Lower lobe of right lung (tissue), 2 donors: Measurements from ENCODE around the gene PCDHGA6. TPM values are rescaled to one million over a fixed set of nuclear protein-coding genes. Genes with fewer than 3 reads are reported as not detected.
"Not testable (repeated sequence)": the region's sequence is repeated elsewhere in the genome, so short reads cannot be mapped to it uniquely, and the experiment has no call there.

Source experiments
- ATAC-seq, 2 donors: fragments of 200-7000 bp; cut with Tn5 transposase; one replicate each; pipeline ENCODE4 v1.9.1; 2020 to 2022; ENCODE audit warnings: mild to moderate bottlenecking in 2 of 2, moderate library complexity in 2 of 2
- DNase-seq: peaks from one replicate; pipeline ENCODE4 v3.0.0-alpha.2; 2020
- H3K27ac ChIP-seq: fragments of 200-600 bp; one replicate; pipeline ENCODE4 v1.8.0; 2022
- H3K27me3 ChIP-seq: fragments of 200-600 bp; one replicate; pipeline ENCODE4 v1.8.0; 2022; ENCODE audit warnings: low read depth
- H3K36me3 ChIP-seq: fragments of 200-600 bp; one replicate; pipeline ENCODE4 v1.8.0; 2022; ENCODE audit warnings: mild to moderate bottlenecking
- H3K4me1 ChIP-seq: fragments of 200-600 bp; one replicate; pipeline ENCODE4 v1.8.0; 2022
- H3K4me3 ChIP-seq: fragments of 200-600 bp; one replicate; pipeline ENCODE4 v1.8.0; 2022; ENCODE audit warnings: mild to moderate bottlenecking
- H3K9me3 ChIP-seq: fragments of 200-600 bp; one replicate; pipeline ENCODE4 v1.8.0; 2022
- intact Hi-C: fragments of 100-400 bp; cut with DNase I; formaldehyde crosslinking; loops from one replicate; pipeline ENCODE4 v1.11.0; 2022
- total RNA-seq: library from RNA; stranded (reverse); fragmentation: NEBNext Ultra II Directional; extraction: Animal tissue kit (Norgen Biotek cat#: 25700); gene quantifications from one replicate; pipeline ENCODE4 v1.2.1, GENCODE V29; 2021
- TF ChIP-seq, protein P1 (sequence below): fragments of 200-600 bp; IDR thresholded peaks from one replicate; pipeline ENCODE4 v1.8.0; 2022; ENCODE audit warnings: antibody characterized with exemption, mild to moderate bottlenecking
- donor health status: DM: no; HTN: yes; CAD: no; lungs with severe emphysema.

Gene PCDHGA6
- total RNA-seq, 1 donor from 2014 or later, result 3.2 TPM

DNA sequence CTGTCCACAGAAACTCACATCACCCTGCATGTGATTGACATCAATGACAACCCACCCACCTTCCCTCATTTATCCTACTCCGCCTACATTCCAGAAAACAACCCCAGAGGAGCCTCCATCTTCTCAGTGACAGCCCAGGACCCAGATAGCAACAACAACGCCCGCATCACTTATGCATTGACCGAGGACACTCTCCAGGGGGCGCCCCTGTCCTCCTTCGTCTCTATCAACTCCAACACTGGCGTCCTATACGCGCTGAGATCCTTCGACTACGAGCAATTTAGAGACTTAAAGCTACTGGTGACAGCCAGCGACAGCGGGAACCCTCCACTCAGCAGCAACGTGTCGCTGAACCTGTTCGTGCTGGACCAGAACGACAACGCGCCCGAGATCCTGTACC, 28.4 kb upstream of the PCDHGA6 start:
- no peaks in the 10 kb centered on the region for H3K4me1 ChIP-seq
- no peak overlapping the region for H3K27ac ChIP-seq
- intact Hi-C loops, result no loop called here
- DNase-seq (no peak), ATAC-seq (no peak)
- H3K36me3 ChIP-seq, result no peaks in the 10 kb centered on the region
- H3K27me3 ChIP-seq, result peaks cover 7% of the 10 kb centered on the region
- H3K9me3 ChIP-seq, result peaks cover 56% of the 10 kb centered on the region
- H3K4me3 ChIP-seq, result no peak overlapping the region
- TF ChIP-seq, protein P1, sequence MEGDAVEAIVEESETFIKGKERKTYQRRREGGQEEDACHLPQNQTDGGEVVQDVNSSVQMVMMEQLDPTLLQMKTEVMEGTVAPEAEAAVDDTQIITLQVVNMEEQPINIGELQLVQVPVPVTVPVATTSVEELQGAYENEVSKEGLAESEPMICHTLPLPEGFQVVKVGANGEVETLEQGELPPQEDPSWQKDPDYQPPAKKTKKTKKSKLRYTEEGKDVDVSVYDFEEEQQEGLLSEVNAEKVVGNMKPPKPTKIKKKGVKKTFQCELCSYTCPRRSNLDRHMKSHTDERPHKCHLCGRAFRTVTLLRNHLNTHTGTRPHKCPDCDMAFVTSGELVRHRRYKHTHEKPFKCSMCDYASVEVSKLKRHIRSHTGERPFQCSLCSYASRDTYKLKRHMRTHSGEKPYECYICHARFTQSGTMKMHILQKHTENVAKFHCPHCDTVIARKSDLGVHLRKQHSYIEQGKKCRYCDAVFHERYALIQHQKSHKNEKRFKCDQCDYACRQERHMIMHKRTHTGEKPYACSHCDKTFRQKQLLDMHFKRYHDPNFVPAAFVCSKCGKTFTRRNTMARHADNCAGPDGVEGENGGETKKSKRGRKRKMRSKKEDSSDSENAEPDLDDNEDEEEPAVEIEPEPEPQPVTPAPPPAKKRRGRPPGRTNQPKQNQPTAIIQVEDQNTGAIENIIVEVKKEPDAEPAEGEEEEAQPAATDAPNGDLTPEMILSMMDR, result no peak

GRCh38 chr5:141346017-141346416, 27.7 kb upstream of the PCDHGA6 start:
- H3K36me3 ChIP-seq, intact Hi-C loops, H3K27me3 ChIP-seq, ATAC-seq, H3K4me1 ChIP-seq, H3K27ac ChIP-seq, H3K4me3 ChIP-seq, DNase-seq: not testable (repeated sequence)
- H3K9me3 ChIP-seq, result peaks cover 58% of the 10 kb centered on the region

GRCh38 chr5:141349917-141350619, 23.6 kb upstream of the PCDHGA6 start, which contains the start of gene PCDHGB1:
PCDHGB1 (plus strand) TSS chr5:141350099; CDS start chr5:141350261, 162 bp downstream.
- DNase-seq (no peak), ATAC-seq (peak in 1 of 2 donors; percentile 44)
- Histone ChIP-seq H3K4me3 (peak within 1 kb of the TSS; percentile 23), H3K9me3 (peaks cover 51% of the 10 kb centered on the region), H3K27me3 (peaks cover 22% of the 10 kb centered on the region), H3K27ac (no peak within 1 kb of the TSS), H3K36me3 (no peaks in the 10 kb centered on the region), H3K4me1 (no peaks in the 10 kb centered on the region)
- intact Hi-C loops, result no loop called here
- TF ChIP-seq, protein P1, result peak; percentile 36

DNA sequence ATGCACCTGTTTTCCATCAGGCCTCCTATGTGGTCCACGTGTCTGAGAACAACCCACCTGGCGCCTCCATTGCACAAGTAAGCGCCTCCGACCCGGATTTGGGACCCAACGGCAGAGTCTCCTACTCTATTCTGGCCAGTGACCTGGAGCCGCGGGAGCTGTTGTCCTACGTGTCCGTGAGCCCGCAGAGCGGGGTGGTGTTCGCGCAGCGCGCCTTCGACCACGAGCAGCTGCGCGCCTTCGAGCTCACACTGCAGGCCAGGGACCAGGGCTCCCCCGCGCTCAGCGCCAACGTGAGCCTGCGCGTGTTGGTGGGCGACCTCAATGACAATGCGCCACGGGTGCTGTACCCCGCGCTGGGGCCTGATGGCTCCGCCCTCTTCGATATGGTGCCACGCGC, 22.1 kb upstream of the PCDHGA6 start:
- intact Hi-C loops, result no loop called here
- H3K4me1 ChIP-seq, result no peaks in the 10 kb centered on the region
- peaks cover 57% of the 10 kb centered on the region for H3K9me3 ChIP-seq
- H3K36me3 ChIP-seq, result no peaks in the 10 kb centered on the region
- no peak overlapping the region for H3K27ac ChIP-seq
- DNase-seq, result no peak
- H3K27me3 ChIP-seq, result peaks cover 22% of the 10 kb centered on the region
- no peak for ATAC-seq
- TF ChIP-seq, protein P1, result no peak
- H3K4me3 ChIP-seq, result no peak overlapping the region

- Histone ChIP-seq H3K4me3 (peak within 1 kb of the TSS; percentile 39), H3K27ac (no peak within 1 kb of the TSS), H3K36me3 (no peaks in the 10 kb centered on the region), H3K9me3 (peaks cover 60% of the 10 kb centered on the region), H3K27me3 (peaks cover 18% of the 10 kb centered on the region), H3K4me1 (no peaks in the 10 kb centered on the region)
- no peak for DNase-seq
- TF ChIP-seq, protein P1, result peak; percentile 40
- no peak for ATAC-seq
- intact Hi-C loops, result no loop called here
Observed at GRCh38 chr5:141354900-141355469, 18.7 kb upstream of the PCDHGA6 start, which contains the start of gene PCDHGA4. PCDHGA4 (plus strand) TSS chr5:141355021; CDS start chr5:141355108, 87 bp downstream.

- no peaks in the 10 kb centered on the region for H3K4me1 ChIP-seq
- DNase-seq (no peak), ATAC-seq (no peak)
- no peaks in the 10 kb centered on the region for H3K36me3 ChIP-seq
- intact Hi-C loops, result no loop called here
- H3K4me3 ChIP-seq, result peak overlapping the region; percentile 39
- H3K27ac ChIP-seq, result no peak overlapping the region
- H3K9me3 ChIP-seq, result peaks cover 60% of the 10 kb centered on the region
- TF ChIP-seq, protein P1, result no peak
- H3K27me3 ChIP-seq, result peaks cover 25% of the 10 kb centered on the region
Observed at GRCh38 chr5:141355641-141356040, 18.1 kb upstream of the PCDHGA6 start.
